ENCODE data around the gene COL4A4. TPM values are rescaled to one million over a fixed set of nuclear protein-coding genes. Genes with fewer than 3 reads are reported as not detected.

Gene COL4A4
- total and polyA plus RNA-seq, 4 experiments from 2014 or later = 0.03 to 0.10 TPM; not detected in 2

DNA sequence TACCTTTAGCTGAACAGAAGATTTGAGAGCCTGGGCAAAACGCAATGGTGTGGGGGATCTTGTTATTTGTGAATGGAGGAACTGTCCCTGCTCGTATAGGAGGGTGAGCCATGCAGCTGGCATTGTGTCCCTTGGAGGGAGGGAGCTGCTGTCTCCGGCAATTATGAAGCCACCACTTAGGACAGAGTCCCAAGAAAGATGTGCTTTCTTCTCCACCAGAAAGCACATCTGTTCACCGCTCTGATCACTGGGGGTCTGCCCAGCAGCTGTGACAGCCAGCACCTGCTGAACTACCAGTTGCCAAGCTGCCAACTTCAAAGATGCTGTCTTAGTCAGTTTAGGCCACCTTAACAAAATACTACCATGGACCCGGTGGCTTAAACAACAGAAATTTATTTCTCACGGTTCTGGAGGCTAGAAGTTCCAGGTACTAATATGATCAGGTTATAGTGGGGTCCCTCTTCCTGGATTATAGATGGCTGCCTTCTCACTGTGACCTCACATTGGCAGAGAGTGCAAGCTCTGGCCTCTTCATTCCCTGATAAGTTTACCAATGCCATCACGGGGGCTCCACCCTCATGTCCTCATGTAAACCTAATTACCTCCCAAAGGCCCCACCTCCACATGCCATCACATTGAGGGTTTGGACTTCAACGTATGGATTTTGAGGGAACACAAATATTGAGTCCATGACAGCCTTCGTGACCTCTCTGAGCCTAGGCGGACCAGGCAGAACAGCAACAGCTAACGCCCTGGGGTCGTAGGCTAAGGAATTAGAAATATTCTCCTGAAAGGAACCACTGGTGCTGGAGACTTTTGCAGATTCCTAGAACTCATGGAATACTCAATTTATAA is 179.9 kb downstream of the COL4A4 start:
- H3K36me3 Mint-ChIP-seq = peaks cover 3 to 18% of the 10 kb centered on the region in 2 donors
- DNase-seq = no peak
- Histone ChIP-seq H3K27me3 (ENCODE audit: insufficient read depth, low read length) (no peaks in the 10 kb centered on the region), H3K4me3 (ENCODE audit: low read length in 2 of 2) (no peak overlapping the region), H3K36me3 (ENCODE audit: insufficient read depth, low read length) (no peaks in the 10 kb centered on the region), H3K4me1 (ENCODE audit: insufficient read depth, low read length) (peaks cover 7% of the 10 kb centered on the region), H3K9me3 (ENCODE audit: control insufficient read depth in 1 of 2, low read length in 2 of 2) (no peaks in the 10 kb centered on the region), H3K27ac (ENCODE audit: low read depth, low read length) (no peak overlapping the region)
- POLR2A ChIA-PET (ENCODE audit: partially characterized antibody) = no interaction called here
- CTCF ChIA-PET (ENCODE audit: partially characterized antibody) = interaction anchor here (1.5 kb wide), 1 partner anchor 182 kb away, joined by 3 read pairs; no protein-coding TSS in a partner anchor
- no peaks in the 10 kb centered on the region for H3K27me3 Mint-ChIP-seq
- H3K27ac Mint-ChIP-seq = peak overlapping the region in 3 of 7 donors; percentile 48 to 79 (median 64)
- H3K4me3 Mint-ChIP-seq = no peak overlapping the region
- H3K9me3 Mint-ChIP-seq = peaks cover 0 to 2% (median 0%) of the 10 kb centered on the region in 8 donors
- intact Hi-C loops (cut with micrococcal nuclease) = loop anchor here (2.0 to 10.0 kb wide), 3 partner anchors 179 to 1315 kb away; no protein-coding TSS in a partner anchor
- peaks cover 14 to 23% (median 18%) of the 10 kb centered on the region in 4 donors for H3K4me1 Mint-ChIP-seq

DNA sequence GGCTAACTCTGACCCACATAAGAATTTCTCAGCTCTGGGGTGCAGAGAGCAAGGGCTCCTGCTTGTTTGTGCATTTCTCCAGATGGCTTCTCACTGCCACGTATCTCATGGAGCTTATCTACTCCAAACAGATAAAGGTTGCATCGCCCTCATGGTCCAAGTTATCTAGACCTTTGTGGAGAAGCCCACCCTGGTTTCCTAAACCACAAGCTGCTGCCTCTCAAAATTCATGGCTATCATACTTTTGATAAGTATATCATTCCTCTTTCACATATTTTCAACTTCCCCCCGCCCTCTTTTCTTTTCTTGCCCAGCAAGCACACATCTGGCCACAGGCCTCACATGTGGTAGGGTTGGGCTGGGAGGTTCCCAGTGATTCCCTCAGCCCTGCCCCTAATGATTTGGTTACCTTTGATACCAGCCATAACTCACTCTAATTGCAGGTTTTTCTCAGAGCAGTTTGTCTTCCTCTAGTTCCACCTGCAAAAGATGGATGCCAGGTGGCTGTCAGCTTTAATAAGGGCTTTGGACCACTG is 182.1 kb downstream of the COL4A4 start:
- H3K36me3 Mint-ChIP-seq = peaks cover 8 to 29% of the 10 kb centered on the region in 2 donors
- Histone ChIP-seq H3K4me1 (ENCODE audit: insufficient read depth, low read length) (peaks cover 14% of the 10 kb centered on the region), H3K27me3 (ENCODE audit: insufficient read depth, low read length) (no peaks in the 10 kb centered on the region), H3K36me3 (ENCODE audit: insufficient read depth, low read length) (no peaks in the 10 kb centered on the region), H3K9me3 (ENCODE audit: control insufficient read depth in 1 of 2, low read length in 2 of 2) (no peaks in the 10 kb centered on the region), H3K4me3 (ENCODE audit: low read length in 2 of 2) (no peak overlapping the region), H3K27ac (ENCODE audit: low read depth, low read length) (no peak overlapping the region)
- peaks cover 0 to under 1% (median 0%) of the 10 kb centered on the region in 8 donors for H3K9me3 Mint-ChIP-seq
- H3K4me1 Mint-ChIP-seq = peaks cover 21 to 31% (median 24%) of the 10 kb centered on the region in 4 donors
- ChIA-PET CTCF (ENCODE audit: partially characterized antibody) (interaction anchor here (0.7 kb wide), 1 partner anchor 1093 kb away, joined by 3 read pairs; no protein-coding TSS in a partner anchor), POLR2A (ENCODE audit: partially characterized antibody) (no interaction called here)
- no peaks in the 10 kb centered on the region for H3K27me3 Mint-ChIP-seq
- DNase-seq = no peak
- intact Hi-C loops (cut with micrococcal nuclease) = loop anchor here (10.0 kb wide), 1 partner anchor 177 kb away; no protein-coding TSS in a partner anchor
- no peak overlapping the region for H3K27ac Mint-ChIP-seq
- H3K4me3 Mint-ChIP-seq = no peak overlapping the region

DNA sequence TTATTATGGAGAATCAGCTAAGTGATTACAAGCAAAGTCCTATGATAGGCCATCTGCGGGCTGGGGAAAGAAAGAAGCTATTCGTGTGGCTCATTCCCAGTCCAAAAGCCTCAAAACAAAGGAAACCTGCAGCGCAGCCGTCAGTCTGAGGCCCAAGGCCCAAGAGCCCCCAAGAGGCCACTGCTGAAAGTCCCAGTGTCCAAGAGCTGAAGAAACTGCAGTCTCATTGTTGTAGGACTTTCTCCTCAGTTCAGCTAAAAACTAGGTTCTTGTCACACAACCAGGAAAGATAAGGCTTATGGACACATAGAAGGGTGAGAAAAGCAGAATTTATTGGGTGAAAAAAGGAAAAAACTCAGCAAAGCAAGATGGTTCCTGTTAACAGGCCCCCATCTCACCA is 185.0 kb downstream of the COL4A4 start:
- DNase-seq = no peak
- no peaks in the 10 kb centered on the region for H3K27me3 ChIP-seq (ENCODE audit: insufficient read depth, low read length)
- H3K36me3 Mint-ChIP-seq = peaks cover 12 to 30% of the 10 kb centered on the region in 2 donors
- H3K27ac ChIP-seq (ENCODE audit: low read depth, low read length) = no peak overlapping the region
- H3K4me3 ChIP-seq (ENCODE audit: low read length in 2 of 2) = no peak overlapping the region
- no peaks in the 10 kb centered on the region for H3K27me3 Mint-ChIP-seq
- H3K4me3 Mint-ChIP-seq = no peak overlapping the region
- peaks cover 10% of the 10 kb centered on the region for H3K4me1 ChIP-seq (ENCODE audit: insufficient read depth, low read length)
- H3K4me1 Mint-ChIP-seq = peaks cover 13 to 22% (median 17%) of the 10 kb centered on the region in 4 donors
- H3K9me3 ChIP-seq (ENCODE audit: control insufficient read depth in 1 of 2, low read length in 2 of 2) = no peaks in the 10 kb centered on the region
- POLR2A ChIA-PET (ENCODE audit: partially characterized antibody) = no interaction called here
- H3K27ac Mint-ChIP-seq = no peak overlapping the region
- H3K36me3 ChIP-seq (ENCODE audit: insufficient read depth, low read length) = no peaks in the 10 kb centered on the region
- intact Hi-C loops (cut with micrococcal nuclease) = no loop called here
- no peaks in the 10 kb centered on the region for H3K9me3 Mint-ChIP-seq
- CTCF ChIA-PET (ENCODE audit: partially characterized antibody) = no interaction called here

DNA sequence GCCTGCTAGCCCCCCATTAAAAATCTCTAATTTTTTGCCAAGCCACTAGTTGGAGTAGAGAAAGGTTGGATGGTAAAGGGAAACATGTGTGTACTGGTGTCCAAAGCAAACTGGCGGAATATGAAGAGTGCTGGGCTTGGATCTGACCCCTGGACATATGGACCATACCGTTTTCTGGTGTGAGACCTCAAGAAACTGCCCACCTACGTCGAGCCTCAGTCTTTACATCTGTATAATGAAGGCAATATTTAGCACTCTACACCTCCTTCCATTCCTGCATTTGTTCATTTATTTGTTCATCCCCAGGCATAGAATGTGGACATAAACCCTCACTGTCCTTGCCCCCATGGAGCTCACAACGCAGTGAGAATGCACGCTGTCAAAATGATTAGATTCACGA is 185.7 kb downstream of the COL4A4 start:
- Histone ChIP-seq H3K9me3 (ENCODE audit: control insufficient read depth in 1 of 2, low read length in 2 of 2) (no peaks in the 10 kb centered on the region), H3K27ac (ENCODE audit: low read depth, low read length) (no peak overlapping the region), H3K27me3 (ENCODE audit: insufficient read depth, low read length) (no peaks in the 10 kb centered on the region), H3K4me3 (ENCODE audit: low read length in 2 of 2) (no peak overlapping the region), H3K4me1 (ENCODE audit: insufficient read depth, low read length) (peaks cover 10% of the 10 kb centered on the region), H3K36me3 (ENCODE audit: insufficient read depth, low read length) (no peaks in the 10 kb centered on the region)
- Mint-ChIP-seq H3K9me3 (peaks cover 0 to 2% (median 0%) of the 10 kb centered on the region in 8 donors), H3K27ac (no peak overlapping the region), H3K27me3 (no peaks in the 10 kb centered on the region), H3K4me3 (no peak overlapping the region), H3K36me3 (peaks cover 18 to 37% of the 10 kb centered on the region in 2 donors), H3K4me1 (peaks cover 8 to 16% (median 14%) of the 10 kb centered on the region in 4 donors)
- no peak for DNase-seq
- CTCF ChIA-PET (ENCODE audit: partially characterized antibody) = no interaction called here
- intact Hi-C loops (cut with micrococcal nuclease) = no loop called here
- POLR2A ChIA-PET (ENCODE audit: partially characterized antibody) = no interaction called here

DNA sequence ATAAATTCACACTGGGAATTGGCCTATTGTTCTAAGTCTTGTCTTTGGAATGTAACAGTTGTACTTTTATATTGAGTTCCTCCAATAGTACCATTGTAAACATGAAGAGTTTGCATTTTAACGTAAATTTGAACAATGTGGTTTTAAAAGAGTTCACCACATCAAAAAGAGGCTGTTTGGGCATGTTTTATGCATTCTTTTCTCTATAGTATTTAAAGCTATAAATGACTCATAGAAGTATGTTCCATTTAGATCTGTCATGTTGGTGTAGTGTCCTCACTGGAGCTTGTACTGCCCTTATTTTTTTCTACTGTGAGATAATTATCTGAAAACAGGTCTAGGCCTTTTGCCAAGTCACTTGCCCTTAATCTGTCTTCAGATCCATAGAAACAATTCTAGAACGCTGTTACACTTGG is 186.2 kb downstream of the COL4A4 start:
- H3K36me3 ChIP-seq (ENCODE audit: insufficient read depth, low read length) = no peaks in the 10 kb centered on the region
- no peak overlapping the region for H3K27ac ChIP-seq (ENCODE audit: low read depth, low read length)
- H3K27ac Mint-ChIP-seq = no peak overlapping the region
- CTCF ChIA-PET (ENCODE audit: partially characterized antibody) = no interaction called here
- peaks cover 10% of the 10 kb centered on the region for H3K4me1 ChIP-seq (ENCODE audit: insufficient read depth, low read length)
- H3K4me1 Mint-ChIP-seq = peaks cover 8 to 17% (median 15%) of the 10 kb centered on the region in 4 donors
- no peak for DNase-seq
- POLR2A ChIA-PET (ENCODE audit: partially characterized antibody) = no interaction called here
- intact Hi-C loops (cut with micrococcal nuclease) = no loop called here
- no peaks in the 10 kb centered on the region for H3K27me3 Mint-ChIP-seq
- H3K9me3 Mint-ChIP-seq = peaks cover 0 to 2% (median 0%) of the 10 kb centered on the region in 8 donors
- H3K4me3 ChIP-seq (ENCODE audit: low read length in 2 of 2) = no peak overlapping the region
- peaks cover 18 to 42% of the 10 kb centered on the region in 2 donors for H3K36me3 Mint-ChIP-seq
- H3K4me3 Mint-ChIP-seq = no peak overlapping the region
- H3K27me3 ChIP-seq (ENCODE audit: insufficient read depth, low read length) = no peaks in the 10 kb centered on the region
- H3K9me3 ChIP-seq (ENCODE audit: control insufficient read depth in 1 of 2, low read length in 2 of 2) = no peaks in the 10 kb centered on the region

DNA sequence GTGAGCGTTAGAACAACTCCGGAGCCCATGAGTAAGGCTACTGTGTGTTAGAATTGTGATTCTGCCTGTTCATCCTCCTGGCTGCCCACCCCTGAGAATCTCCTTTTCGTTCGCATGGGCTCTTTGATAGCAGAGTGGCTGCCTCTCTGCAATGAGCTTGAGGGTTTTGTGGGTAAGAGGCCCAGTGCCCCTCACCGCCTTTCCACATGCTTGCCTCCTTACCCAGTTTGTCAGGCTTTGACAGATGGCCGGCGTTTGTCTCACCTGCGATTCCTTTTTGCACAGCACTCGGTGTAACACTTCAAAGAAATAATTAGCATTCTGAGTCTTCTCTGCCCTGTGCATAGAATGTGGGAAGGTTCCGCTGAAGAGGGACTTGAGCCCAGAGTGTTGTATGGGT is 190.2 kb downstream of the COL4A4 start:
- no peak for DNase-seq
- Mint-ChIP-seq H3K36me3 (peaks cover 24 to 60% of the 10 kb centered on the region in 2 donors), H3K27ac (peak overlapping the region in 3 of 7 donors; percentile 20 to 47 (median 44)), H3K4me3 (no peak overlapping the region), H3K4me1 (peaks cover 10 to 39% (median 22%) of the 10 kb centered on the region in 4 donors), H3K27me3 (no peaks in the 10 kb centered on the region), H3K9me3 (peaks cover 0 to 5% (median 0%) of the 10 kb centered on the region in 8 donors)
- POLR2A ChIA-PET (ENCODE audit: partially characterized antibody) = no interaction called here
- Histone ChIP-seq H3K4me1 (ENCODE audit: insufficient read depth, low read length) (peaks cover 10% of the 10 kb centered on the region), H3K9me3 (ENCODE audit: control insufficient read depth in 1 of 2, low read length in 2 of 2) (no peaks in the 10 kb centered on the region), H3K27me3 (ENCODE audit: insufficient read depth, low read length) (no peaks in the 10 kb centered on the region), H3K4me3 (ENCODE audit: low read length in 2 of 2) (no peak overlapping the region), H3K36me3 (ENCODE audit: insufficient read depth, low read length) (no peaks in the 10 kb centered on the region), H3K27ac (ENCODE audit: low read depth, low read length) (no peak overlapping the region)
- CTCF ChIA-PET (ENCODE audit: partially characterized antibody) = no interaction called here
- intact Hi-C loops (cut with micrococcal nuclease) = no loop called here

DNA sequence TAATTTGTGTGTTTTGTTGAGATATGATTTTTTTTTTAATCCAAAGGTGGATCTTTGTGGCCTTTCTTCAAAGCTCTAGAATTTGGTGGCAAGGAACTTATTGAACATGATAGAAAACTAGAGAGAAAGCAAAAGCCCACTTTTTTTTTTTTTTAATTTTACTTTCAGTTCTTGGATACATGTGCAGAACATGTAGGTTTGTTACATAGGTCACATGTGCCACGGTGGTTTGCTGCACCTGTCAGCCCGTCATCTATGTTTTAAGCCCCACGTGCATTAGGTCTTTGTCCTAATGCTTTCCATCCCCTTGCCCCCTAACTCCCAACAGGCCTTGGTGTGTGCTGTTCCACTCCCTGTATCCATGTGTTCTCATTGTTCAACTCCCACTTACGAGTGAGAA is 192.2 kb downstream of the COL4A4 start:
- Histone ChIP-seq H3K36me3 (ENCODE audit: insufficient read depth, low read length) (no peaks in the 10 kb centered on the region), H3K27ac (ENCODE audit: low read depth, low read length) (no peak overlapping the region), H3K9me3 (ENCODE audit: control insufficient read depth in 1 of 2, low read length in 2 of 2) (no peaks in the 10 kb centered on the region), H3K4me3 (ENCODE audit: low read length in 2 of 2) (no peak overlapping the region), H3K27me3 (ENCODE audit: insufficient read depth, low read length) (no peaks in the 10 kb centered on the region), H3K4me1 (ENCODE audit: insufficient read depth, low read length) (peaks cover 2% of the 10 kb centered on the region)
- no peaks in the 10 kb centered on the region for H3K27me3 Mint-ChIP-seq
- POLR2A ChIA-PET (ENCODE audit: partially characterized antibody) = no interaction called here
- no peak overlapping the region for H3K4me3 Mint-ChIP-seq
- peaks cover 0 to 5% (median 0%) of the 10 kb centered on the region in 8 donors for H3K9me3 Mint-ChIP-seq
- intact Hi-C loops (cut with micrococcal nuclease) = no loop called here
- H3K27ac Mint-ChIP-seq = no peak overlapping the region
- peaks cover 20 to 53% of the 10 kb centered on the region in 2 donors for H3K36me3 Mint-ChIP-seq
- CTCF ChIA-PET (ENCODE audit: partially characterized antibody) = no interaction called here
- H3K4me1 Mint-ChIP-seq = peaks cover 6 to 30% (median 15%) of the 10 kb centered on the region in 4 donors
- DNase-seq = no peak

Measured in CD4-positive, alpha-beta memory T cell (primary cell).